ENCODE measurements around the gene SCAF11.
A peak's percentile ranks its signal among the peaks of the same experiment; 100 is the strongest.

DNA sequence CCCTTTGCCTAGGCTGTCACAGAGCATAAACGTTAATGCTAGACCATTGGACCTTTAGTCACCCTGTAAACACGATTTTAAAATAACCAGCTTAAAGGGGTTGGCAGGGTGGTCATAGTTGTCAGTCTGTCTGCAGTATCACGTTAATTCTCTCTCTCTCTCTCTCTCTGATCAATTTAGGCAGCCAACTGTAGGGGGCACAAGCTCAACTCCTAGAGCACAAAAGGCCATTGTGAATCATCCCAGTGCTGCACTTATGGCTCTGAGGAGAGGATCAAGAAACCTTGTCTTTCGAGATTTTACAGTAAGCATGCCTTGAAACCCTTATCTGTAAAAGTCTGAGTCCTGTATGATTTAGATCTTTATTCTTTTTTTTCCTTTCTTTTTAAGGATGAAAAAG is 97.1 kb downstream of the SCAF11 start:
- TF ChIP-seq, protein P1, sequence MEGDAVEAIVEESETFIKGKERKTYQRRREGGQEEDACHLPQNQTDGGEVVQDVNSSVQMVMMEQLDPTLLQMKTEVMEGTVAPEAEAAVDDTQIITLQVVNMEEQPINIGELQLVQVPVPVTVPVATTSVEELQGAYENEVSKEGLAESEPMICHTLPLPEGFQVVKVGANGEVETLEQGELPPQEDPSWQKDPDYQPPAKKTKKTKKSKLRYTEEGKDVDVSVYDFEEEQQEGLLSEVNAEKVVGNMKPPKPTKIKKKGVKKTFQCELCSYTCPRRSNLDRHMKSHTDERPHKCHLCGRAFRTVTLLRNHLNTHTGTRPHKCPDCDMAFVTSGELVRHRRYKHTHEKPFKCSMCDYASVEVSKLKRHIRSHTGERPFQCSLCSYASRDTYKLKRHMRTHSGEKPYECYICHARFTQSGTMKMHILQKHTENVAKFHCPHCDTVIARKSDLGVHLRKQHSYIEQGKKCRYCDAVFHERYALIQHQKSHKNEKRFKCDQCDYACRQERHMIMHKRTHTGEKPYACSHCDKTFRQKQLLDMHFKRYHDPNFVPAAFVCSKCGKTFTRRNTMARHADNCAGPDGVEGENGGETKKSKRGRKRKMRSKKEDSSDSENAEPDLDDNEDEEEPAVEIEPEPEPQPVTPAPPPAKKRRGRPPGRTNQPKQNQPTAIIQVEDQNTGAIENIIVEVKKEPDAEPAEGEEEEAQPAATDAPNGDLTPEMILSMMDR (conservative IDR thresholded peaks at IDR 0.05) = peak; percentile 23
- TF ChIP-seq ZFX (IDR thresholded peaks at IDR 0.05) = no peak
